GM23248 (cell line): ENCODE results near the gene STX16.

ENCODE experiments used
- EZH2 ChIP-seq: fragments of 200-600 bp; sonication (generic); IDR thresholded peaks from 2 replicates; pipeline ENCODE4 v1.6.1; 2018; ENCODE audit warnings: antibody characterized with exemption, mild to moderate bottlenecking; ENCODE audit not compliant: insufficient read depth, poor library complexity, severe bottlenecking
- EZH2phosphoT487 ChIP-seq: fragments of 200-600 bp; sonication (generic); IDR thresholded peaks from 2 replicates; pipeline ENCODE4 v1.6.1; 2018; ENCODE audit warnings: antibody characterized with exemption, moderate library complexity, mild to moderate bottlenecking, low read depth; ENCODE audit not compliant: insufficient read depth

DNA sequence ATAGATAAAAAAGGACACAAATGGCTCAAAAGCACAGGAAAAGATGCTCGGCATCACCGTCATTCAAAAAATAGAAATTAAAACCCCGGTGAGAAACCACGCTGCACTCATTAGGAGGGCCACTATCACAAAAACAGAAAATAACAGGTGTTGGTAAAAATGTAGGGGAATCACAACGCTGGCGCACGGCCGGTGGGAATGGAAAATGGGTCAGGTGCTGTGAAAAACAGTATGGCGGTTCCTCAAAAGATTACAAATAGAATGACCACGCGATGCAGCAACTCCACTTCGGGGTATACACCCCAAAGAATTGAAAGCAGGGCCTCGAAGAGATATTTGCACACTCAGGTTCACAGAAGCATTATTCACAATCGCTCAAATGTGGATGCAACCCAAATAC, 69.8 kb downstream of the STX16 start:
- TF ChIP-seq EZH2: no peak
- TF ChIP-seq EZH2phosphoT487: no peak
